ENCODE results near the gene RASAL1. TPM values are rescaled to one million over a fixed set of nuclear protein-coding genes. Genes with fewer than 3 reads are reported as not detected.

Gene RASAL1
- total RNA-seq, 1 experiment from 2014 or later = 16.0 TPM

DNA sequence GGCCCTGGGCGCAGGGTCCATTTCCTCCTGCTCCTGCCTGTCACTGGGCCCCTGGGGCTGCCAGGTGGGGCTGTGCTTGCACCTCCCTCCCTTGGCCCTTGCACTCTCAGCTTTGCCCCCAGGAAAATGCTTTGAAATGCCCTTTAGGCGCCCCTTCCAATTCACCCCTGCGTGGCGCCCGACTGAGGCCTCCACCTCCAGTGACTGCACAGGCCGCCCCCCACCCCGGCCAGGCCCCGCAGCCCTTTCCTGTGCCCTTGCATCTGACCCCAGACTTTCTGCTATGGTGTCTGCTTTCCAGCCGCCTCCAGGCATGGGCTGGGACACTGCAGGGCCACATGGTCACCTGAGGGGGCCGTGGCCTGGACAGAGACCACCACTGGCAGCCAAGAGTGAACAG lies 32.3 kb upstream of the RASAL1 start:
- DNase-seq (ENCODE audit: low read depth, low spot score) (no peak), ATAC-seq (no peak)
- Histone ChIP-seq H3K9me3 (ENCODE audit: control insufficient read depth in 1 of 2, insufficient read depth in 1 of 2, low read depth in 1 of 2, low read length in 2 of 2) (no peaks in the 10 kb centered on the region), H3K79me2 (ENCODE audit: insufficient read depth, low read length) (peaks cover 11% of the 10 kb centered on the region; the same call in 1 of the 2 replicates), H3K4me1 (ENCODE audit: control insufficient read depth in 1 of 2, insufficient read depth in 2 of 2, low read length in 2 of 2) (no peaks in the 10 kb centered on the region), H3K36me3 (ENCODE audit: control insufficient read depth in 1 of 2, insufficient read depth in 2 of 2, low read length in 2 of 2) (peaks cover 37 to 43% of the 10 kb centered on the region in 2 experiments), H3K9me2 (ENCODE audit: insufficient read depth) (no peaks in the 10 kb centered on the region), H2AFZ (ENCODE audit: low read depth, low read length, poor library complexity, severe bottlenecking) (no peak overlapping the region), H3K27me3 (ENCODE audit: insufficient read depth, low read length) (no peaks in the 10 kb centered on the region), H3K4me2 (ENCODE audit: low read length) (no peak overlapping the region), H4K20me1 (ENCODE audit: insufficient read depth) (no peaks in the 10 kb centered on the region), H3K27ac (ENCODE audit: low read depth, low read length) (no peak overlapping the region), H3K9ac (ENCODE audit: low read length) (no peak overlapping the region), H3K4me3 (replicated peaks in 1 of 2; ENCODE audit: low read depth in 1 of 2, low read length in 2 of 2) (no peak overlapping the region)
- ChIA-PET RAD21 (ENCODE audit: low non-redundant PET in 1 of 2, low total read pairs in 2 of 2, uncharacterized antibody in 2 of 2, unreplicated experiment in 2 of 2) (no interaction called here), POLR2A (no interaction called here), CTCF (no interaction called here)
- BruUV-seq (replicated peaks) = no TSS peak
- intact Hi-C loops (cut with micrococcal nuclease) = no loop called here
- TF ChIP-seq ZFX (IDR thresholded peaks at IDR 0.05) = no peak
- no peak for TF ChIP-seq ZBTB33 (IDR thresholded peaks at IDR 0.05; ENCODE audit: extremely low read depth, insufficient replicate concordance, low read length)
- no peak for TF ChIP-seq POLR2A (IDR thresholded peaks at IDR 0.05; ENCODE audit: borderline replicate concordance, extremely low read depth, insufficient read depth, insufficient read length)

DNA sequence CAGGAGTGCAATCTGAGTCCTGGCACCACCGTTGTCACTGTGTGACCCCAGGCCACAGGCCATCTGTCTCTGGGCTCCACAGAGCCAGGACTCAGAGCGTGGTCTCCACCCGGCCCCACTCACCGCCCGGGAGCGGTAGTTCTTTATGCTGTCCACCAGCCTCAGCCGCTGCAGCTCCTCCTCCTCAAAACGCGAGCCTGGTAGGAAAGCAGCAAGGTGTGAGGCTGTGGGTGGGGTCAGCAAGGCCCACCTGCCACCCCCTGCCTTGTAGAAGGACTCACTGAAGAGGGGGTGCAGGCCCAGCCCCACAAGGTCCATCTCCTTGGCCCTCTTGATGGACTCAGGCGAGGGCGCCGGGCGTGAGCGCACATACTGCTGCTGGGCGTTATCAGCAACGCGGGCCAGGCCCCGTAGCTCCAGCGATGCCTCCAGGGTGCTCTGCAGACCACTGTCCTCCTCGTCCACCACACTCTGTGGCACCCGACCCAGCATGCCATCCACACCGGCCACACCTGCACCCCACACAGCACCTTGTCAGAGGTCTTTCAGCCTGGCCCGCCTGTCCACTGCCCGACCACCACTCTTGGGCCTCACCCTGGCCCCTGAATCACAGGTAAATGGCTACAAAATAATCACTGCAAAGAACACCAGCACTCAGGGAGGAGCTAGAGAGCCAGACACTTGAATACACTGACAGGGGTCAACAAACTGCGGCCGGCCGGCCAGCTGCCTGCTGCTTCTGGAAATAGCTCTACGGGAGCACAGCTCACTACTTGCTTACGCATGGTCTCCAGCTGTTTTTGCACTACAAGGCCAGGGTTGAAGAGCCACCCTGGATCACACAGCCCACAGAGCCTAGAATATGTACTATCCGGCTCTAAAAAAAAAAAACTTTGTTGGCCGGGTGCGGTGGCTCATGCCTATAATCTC lies 30.2 kb upstream of the RASAL1 start:
- no TSS peak for BruUV-seq (replicated peaks)
- H3K36me3 ChIP-seq (ENCODE audit: control insufficient read depth in 1 of 2, insufficient read depth in 2 of 2, low read length in 2 of 2) = peaks cover 24 to 32% of the 10 kb centered on the region in 2 experiments
- peaks cover 4% of the 10 kb centered on the region; the same call in 1 of the 2 replicates for H4K20me1 ChIP-seq (ENCODE audit: insufficient read depth)
- no peak overlapping the region for H3K4me2 ChIP-seq (ENCODE audit: low read length)
- RAD21 ChIA-PET (ENCODE audit: low non-redundant PET in 1 of 2, low total read pairs in 2 of 2, uncharacterized antibody in 2 of 2, unreplicated experiment in 2 of 2) = no interaction called here
- no peaks in the 10 kb centered on the region for H3K9me2 ChIP-seq (ENCODE audit: insufficient read depth)
- CTCF ChIA-PET = interaction anchor here (0.9 to 1.3 kb wide), 2 partner anchors 9 to 13 kb away, joined by 3 read pairs; no protein-coding TSS in a partner anchor
- no peak overlapping the region for H2AFZ ChIP-seq (ENCODE audit: low read depth, low read length, poor library complexity, severe bottlenecking)
- no peak overlapping the region for H3K4me3 ChIP-seq (replicated peaks in 1 of 2; ENCODE audit: low read depth in 1 of 2, low read length in 2 of 2)
- no peaks in the 10 kb centered on the region for H3K27me3 ChIP-seq (ENCODE audit: insufficient read depth, low read length)
- H3K79me2 ChIP-seq (ENCODE audit: insufficient read depth, low read length) = peaks cover under 1% of the 10 kb centered on the region; the same call in 1 of the 2 replicates
- H3K9me3 ChIP-seq (ENCODE audit: control insufficient read depth in 1 of 2, insufficient read depth in 1 of 2, low read depth in 1 of 2, low read length in 2 of 2) = no peaks in the 10 kb centered on the region
- H3K4me1 ChIP-seq (ENCODE audit: control insufficient read depth in 1 of 2, insufficient read depth in 2 of 2, low read length in 2 of 2) = peaks cover 0 to 10% of the 10 kb centered on the region in 2 experiments; a peak in 2 of 4 replicates
- POLR2A ChIA-PET = no interaction called here
- H3K9ac ChIP-seq (ENCODE audit: low read length) = no peak overlapping the region
- ATAC-seq (no peak), DNase-seq (ENCODE audit: low read depth, low spot score) (no peak)
- intact Hi-C loops (cut with micrococcal nuclease) = no loop called here
- H3K27ac ChIP-seq (ENCODE audit: low read depth, low read length) = no peak overlapping the region
- no peak for TF ChIP-seq SIN3A (IDR thresholded peaks at IDR 0.05; ENCODE audit: low read depth)
- TF ChIP-seq ZBTB33 (IDR thresholded peaks at IDR 0.05; ENCODE audit: extremely low read depth, insufficient replicate concordance, low read length) = no peak
- TF ChIP-seq YY1 (IDR thresholded peaks at IDR 0.05; ENCODE audit: extremely low read depth, insufficient replicate concordance, low read depth, low read length) = no peak
- no peak for TF ChIP-seq CEBPB (IDR thresholded peaks at IDR 0.05; ENCODE audit: low read depth)
- TF ChIP-seq EZH2phosphoT487 (IDR thresholded peaks at IDR 0.05; ENCODE audit: borderline replicate concordance) = no peak
- no peak for TF ChIP-seq CBX3 (IDR thresholded peaks at IDR 0.05; ENCODE audit: low read depth)
- TF ChIP-seq, protein P1, sequence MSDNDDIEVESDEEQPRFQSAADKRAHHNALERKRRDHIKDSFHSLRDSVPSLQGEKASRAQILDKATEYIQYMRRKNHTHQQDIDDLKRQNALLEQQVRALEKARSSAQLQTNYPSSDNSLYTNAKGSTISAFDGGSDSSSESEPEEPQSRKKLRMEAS (IDR thresholded peaks at IDR 0.05) = no peak
- no peak for TF ChIP-seq RAD21 (IDR thresholded peaks at IDR 0.05; ENCODE audit: low read depth)
- no peak for TF ChIP-seq ZFX (IDR thresholded peaks at IDR 0.05)
- TF ChIP-seq SP1 (IDR thresholded peaks at IDR 0.05; ENCODE audit: low read depth) = no peak
- no peak for TF ChIP-seq ELF1 (IDR thresholded peaks at IDR 0.05; ENCODE audit: borderline replicate concordance, low read depth)
- TF ChIP-seq ZNF274 (IDR thresholded peaks at IDR 0.05; ENCODE audit: low read depth, low read length) = no peak
- TF ChIP-seq JUND (IDR thresholded peaks at IDR 0.05) = no peak
- TF ChIP-seq EGR1 (IDR thresholded peaks at IDR 0.05; ENCODE audit: low read depth) = no peak
- TF ChIP-seq POLR2A (IDR thresholded peaks at IDR 0.05; ENCODE audit: borderline replicate concordance, extremely low read depth, insufficient read depth, insufficient read length) = no peak
